Activated T-helper 17 cell treated with anti-CD3 and anti-CD28 coated beads, Interleukin-2, amount 50 U/mL, for 72 hours (primary cell): ENCODE data around the gene PANK1. TPM values are rescaled to one million over a fixed set of nuclear protein-coding genes. Genes with fewer than 3 reads are reported as not detected.

ENCODE experiments used
- ATAC-seq: fragments of 150-1000 bp; cut with Tn5 transposase; replicated peaks from 2 replicates; pipeline ENCODE4 v1.10.0; 2021; ENCODE audit warnings: mild to moderate bottlenecking, moderate library complexity
- H3K27ac Mint-ChIP-seq: one replicate; pipeline ENCODE4 v1.8.0; 2022; ENCODE audit warnings: mixed read lengths
- H3K27me3 Mint-ChIP-seq: one replicate; pipeline ENCODE4 v1.8.0; 2022; ENCODE audit warnings: mixed read lengths
- H3K36me3 Mint-ChIP-seq: one replicate; pipeline ENCODE4 v1.8.0; 2022; ENCODE audit warnings: low read depth, mild to moderate bottlenecking, mixed read lengths
- H3K4me1 Mint-ChIP-seq: one replicate; pipeline ENCODE4 v1.8.0; 2022; ENCODE audit warnings: mixed read lengths
- H3K4me3 Mint-ChIP-seq: one replicate; pipeline ENCODE4 v1.8.0; 2022; ENCODE audit warnings: mild to moderate bottlenecking, mixed read lengths
- H3K9me3 Mint-ChIP-seq: one replicate; pipeline ENCODE4 v1.8.0; 2022; ENCODE audit warnings: mixed read lengths
- total RNA-seq, 2 donors: library from RNA; stranded (reverse); gene quantifications; one replicate each; pipeline ENCODE4 v1.2.3, GENCODE V29; 2022

PANK1 gene
- 1 to 10 TPM; 3.6 to 4.2 TPM for total RNA-seq

DNA sequence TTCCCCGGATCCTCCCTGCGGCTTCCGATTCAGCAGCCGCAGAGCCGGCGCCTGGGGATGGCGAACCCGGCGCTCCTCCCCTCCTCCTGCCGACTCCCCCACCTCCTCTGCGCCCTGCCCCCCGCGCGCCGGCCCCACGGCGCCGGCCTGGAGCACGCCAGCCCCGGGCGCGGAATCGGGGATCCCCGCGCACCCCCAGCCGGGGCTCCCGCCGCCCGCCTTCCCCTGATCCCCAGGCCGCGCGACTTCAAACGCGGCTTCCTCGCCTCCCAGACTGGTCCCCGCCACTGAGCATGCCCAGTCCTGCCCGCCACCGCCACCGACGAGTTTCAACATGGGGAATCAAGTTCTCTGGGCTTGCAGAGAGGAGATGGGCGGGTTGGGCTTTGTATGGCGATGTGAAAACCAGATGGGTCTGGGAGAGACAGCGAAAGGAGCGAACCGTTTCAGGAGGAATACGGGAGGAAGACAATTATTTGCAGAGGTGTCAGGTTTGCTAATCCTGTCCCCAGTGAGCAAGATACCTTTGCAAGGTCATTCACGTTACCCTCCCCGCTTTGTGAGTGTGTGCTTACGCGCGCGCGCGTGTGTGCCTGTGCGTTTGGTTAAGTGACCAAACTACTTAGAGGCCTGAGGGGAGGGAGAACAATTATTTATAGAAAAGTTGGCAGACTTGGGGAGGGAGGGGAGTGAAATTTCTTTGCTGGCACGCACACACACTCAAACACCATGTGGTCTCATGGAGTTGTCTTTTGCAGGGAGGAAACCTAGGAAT, at the start of gene PANK1:
Gene PANK1, minus strand, starts transcription at position 276 of the 775 bp plus-strand sequence. CDS start 351 bp downstream, outside the sequence.
- no peak within 1 kb of the TSS for H3K4me3 Mint-ChIP-seq
- peak within 1 kb of the TSS; percentile 16 for H3K27ac Mint-ChIP-seq
- H3K36me3 Mint-ChIP-seq: no peaks in the 10 kb centered on the region

DNA sequence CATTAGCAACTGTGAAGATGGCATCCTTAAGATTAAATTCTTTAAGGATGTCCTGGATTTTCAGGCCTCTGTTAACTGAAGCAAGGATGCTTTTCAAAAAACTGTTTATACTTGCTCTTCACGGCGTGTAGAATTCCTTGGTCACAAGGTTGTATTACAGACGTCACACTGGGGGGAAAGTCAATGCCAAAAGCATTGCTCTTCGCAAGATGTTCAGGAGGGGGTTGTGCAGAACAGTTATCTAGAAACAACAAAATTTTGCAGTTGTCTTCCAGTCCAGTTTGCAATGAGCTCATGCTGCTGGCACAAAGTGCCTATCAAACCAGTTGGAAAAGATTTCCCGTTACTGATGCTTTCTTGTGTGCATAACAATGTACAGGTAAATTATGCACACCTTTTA, 48.1 kb upstream of the PANK1 start:
- Mint-ChIP-seq H3K4me3 (no peak overlapping the region), H3K27ac (no peak overlapping the region), H3K9me3 (no peaks in the 10 kb centered on the region), H3K36me3 (no peaks in the 10 kb centered on the region), H3K4me1 (no peaks in the 10 kb centered on the region), H3K27me3 (no peaks in the 10 kb centered on the region)
- no peak for ATAC-seq

More for the DNA sequence above, at the start of gene PANK1:
- peaks cover 6% of the 10 kb centered on the region for H3K27me3 Mint-ChIP-seq
- peaks cover 5% of the 10 kb centered on the region for H3K4me1 Mint-ChIP-seq
- peak; percentile 68 for ATAC-seq
- no peaks in the 10 kb centered on the region for H3K9me3 Mint-ChIP-seq

DNA sequence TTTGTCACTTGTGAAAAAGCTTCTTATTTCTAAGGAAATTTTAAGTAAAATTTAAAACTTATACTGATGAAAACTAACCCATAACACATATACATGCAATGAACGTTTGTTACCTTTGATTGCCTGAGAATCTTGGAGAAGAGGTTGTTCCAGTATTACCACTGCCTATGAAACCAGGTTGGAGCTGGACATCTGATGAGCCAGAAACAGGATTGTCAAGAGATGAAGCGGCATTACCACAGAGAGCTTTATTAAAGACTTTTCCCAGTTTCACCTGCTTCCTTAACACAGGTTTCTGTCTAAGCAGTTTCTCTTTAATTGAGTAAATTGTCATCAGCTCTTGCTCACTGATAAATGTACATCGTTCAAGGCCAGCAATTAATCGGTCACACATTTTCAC, 47.4 kb upstream of the PANK1 start:
- H3K9me3 Mint-ChIP-seq: no peaks in the 10 kb centered on the region
- no peak overlapping the region for H3K27ac Mint-ChIP-seq
- no peaks in the 10 kb centered on the region for H3K36me3 Mint-ChIP-seq
- H3K27me3 Mint-ChIP-seq: no peaks in the 10 kb centered on the region
- no peak for ATAC-seq
- no peaks in the 10 kb centered on the region for H3K4me1 Mint-ChIP-seq
- H3K4me3 Mint-ChIP-seq: no peak overlapping the region

- Mint-ChIP-seq H3K36me3 (no peaks in the 10 kb centered on the region), H3K4me1 (no peaks in the 10 kb centered on the region), H3K4me3 (no peak overlapping the region), H3K27me3 (peaks cover 4% of the 10 kb centered on the region), H3K27ac (no peak overlapping the region), H3K9me3 (no peaks in the 10 kb centered on the region)
- no peak for ATAC-seq
These were observed 45.0 kb upstream of the PANK1 start for GRCh38 chr10:89690027-89690426.

DNA sequence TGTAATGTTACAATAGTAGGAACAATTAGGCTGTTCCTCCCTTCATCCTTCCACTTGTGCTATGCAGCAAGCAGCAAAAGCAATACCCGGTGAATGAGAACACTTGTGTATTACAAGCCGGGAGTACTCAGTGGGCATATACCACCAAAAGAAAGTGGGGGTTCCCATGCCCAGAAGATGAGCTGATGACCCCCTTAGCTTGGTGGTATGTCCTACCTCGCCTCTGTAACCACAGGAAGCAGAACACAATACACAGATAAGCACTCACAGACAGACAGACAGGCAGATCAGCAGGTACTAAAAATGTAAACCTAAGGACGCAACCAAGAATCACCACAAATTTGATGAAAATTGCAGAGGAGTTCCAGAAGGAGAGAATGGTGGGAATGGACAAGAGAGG, 40.9 kb upstream of the PANK1 start:
- no peak overlapping the region for H3K4me3 Mint-ChIP-seq
- H3K27me3 Mint-ChIP-seq: peaks cover 14% of the 10 kb centered on the region
- no peak overlapping the region for H3K27ac Mint-ChIP-seq
- H3K4me1 Mint-ChIP-seq: no peaks in the 10 kb centered on the region
- no peaks in the 10 kb centered on the region for H3K36me3 Mint-ChIP-seq
- no peak for ATAC-seq
- no peaks in the 10 kb centered on the region for H3K9me3 Mint-ChIP-seq

DNA sequence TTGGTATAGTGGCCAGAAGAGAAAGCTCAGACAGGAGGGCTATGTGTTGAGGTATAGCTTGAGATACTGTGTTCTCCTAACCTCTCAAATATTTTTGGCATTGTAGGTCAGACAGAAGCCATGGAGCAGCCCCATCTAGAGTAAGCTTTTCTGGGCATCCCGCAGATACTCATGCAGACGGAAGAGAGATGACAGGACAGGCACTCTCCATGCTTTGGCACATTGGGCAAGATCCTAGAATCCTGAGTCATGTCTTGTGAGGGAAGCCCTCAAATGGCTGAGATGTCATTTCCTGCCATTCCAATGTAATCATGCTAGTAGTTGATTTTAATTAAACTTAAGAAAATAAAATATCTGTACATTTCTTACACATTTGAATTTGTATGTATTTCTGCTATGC, 39.6 kb upstream of the PANK1 start:
- H3K36me3 Mint-ChIP-seq: no peaks in the 10 kb centered on the region
- H3K27ac Mint-ChIP-seq: no peak overlapping the region
- no peaks in the 10 kb centered on the region for H3K4me1 Mint-ChIP-seq
- no peak for ATAC-seq
- peaks cover 19% of the 10 kb centered on the region for H3K27me3 Mint-ChIP-seq
- no peaks in the 10 kb centered on the region for H3K9me3 Mint-ChIP-seq
- H3K4me3 Mint-ChIP-seq: no peak overlapping the region

DNA sequence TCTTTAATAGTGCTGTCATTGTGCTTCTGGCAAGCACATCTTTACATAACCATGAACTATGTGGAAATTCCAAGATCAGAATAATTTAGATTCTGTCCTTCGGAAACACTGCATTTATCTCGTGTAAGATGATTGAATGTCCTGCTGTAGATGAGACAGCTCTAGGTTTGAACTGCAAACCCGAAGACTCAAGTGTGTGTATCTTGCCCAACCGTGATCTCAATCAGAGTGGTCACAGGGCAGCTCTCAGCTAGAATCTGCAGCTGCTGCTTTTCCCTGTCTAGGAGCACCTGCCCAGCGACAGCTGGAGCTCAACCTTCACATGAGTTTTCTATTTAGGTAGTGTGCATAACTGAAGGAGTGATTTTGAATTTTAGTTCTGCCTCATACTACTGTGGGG, 38.8 kb upstream of the PANK1 start:
- Mint-ChIP-seq H3K27me3 (peaks cover 19% of the 10 kb centered on the region), H3K27ac (no peak overlapping the region), H3K4me1 (no peaks in the 10 kb centered on the region), H3K36me3 (no peaks in the 10 kb centered on the region), H3K4me3 (no peak overlapping the region), H3K9me3 (no peaks in the 10 kb centered on the region)
- no peak for ATAC-seq

DNA sequence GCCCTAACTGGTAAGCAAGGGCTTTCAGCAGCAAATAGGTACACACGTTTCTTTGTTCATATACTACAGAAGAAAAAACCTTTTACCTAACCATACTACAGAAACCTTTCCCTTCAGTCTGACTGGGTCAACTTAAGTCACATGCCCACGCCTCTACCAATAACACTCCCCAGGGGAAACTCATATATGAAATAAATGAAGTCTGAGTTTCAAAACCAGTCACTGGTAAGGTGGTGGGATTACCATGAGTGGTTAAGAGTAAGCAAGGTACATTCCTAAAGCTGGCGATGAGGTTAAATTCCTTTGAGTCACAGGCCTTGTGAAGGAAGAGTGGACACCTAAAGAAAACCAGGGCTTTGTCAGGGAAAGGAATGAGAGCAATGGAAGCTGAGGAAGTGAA, 34.9 kb upstream of the PANK1 start:
- no peaks in the 10 kb centered on the region for H3K4me1 Mint-ChIP-seq
- H3K27me3 Mint-ChIP-seq: peaks cover 15% of the 10 kb centered on the region
- H3K27ac Mint-ChIP-seq: no peak overlapping the region
- H3K9me3 Mint-ChIP-seq: no peaks in the 10 kb centered on the region
- no peak overlapping the region for H3K4me3 Mint-ChIP-seq
- no peaks in the 10 kb centered on the region for H3K36me3 Mint-ChIP-seq
- peak; percentile 34 for ATAC-seq

DNA sequence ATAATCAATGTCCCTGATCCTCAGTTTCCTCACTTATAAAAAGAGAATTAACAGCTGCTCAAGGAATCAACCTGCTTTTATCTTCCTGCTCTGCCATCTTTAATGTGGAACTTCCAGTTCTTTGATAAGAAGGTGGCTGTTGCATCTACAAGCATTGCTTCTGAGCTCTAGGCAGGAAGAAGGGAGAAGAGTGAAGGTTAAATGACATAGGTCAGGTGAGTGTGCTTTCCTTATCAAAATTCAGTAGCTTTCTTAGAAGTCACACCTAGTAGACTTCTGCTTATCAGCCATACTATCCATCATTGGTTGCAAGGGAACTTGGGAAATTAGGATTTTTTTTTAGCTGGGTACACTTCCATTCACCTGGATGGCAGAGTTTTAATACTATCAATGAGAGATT, 32.3 kb upstream of the PANK1 start:
- Mint-ChIP-seq H3K4me3 (no peak overlapping the region), H3K9me3 (no peaks in the 10 kb centered on the region), H3K4me1 (no peaks in the 10 kb centered on the region), H3K27me3 (peaks cover 8% of the 10 kb centered on the region), H3K27ac (no peak overlapping the region), H3K36me3 (no peaks in the 10 kb centered on the region)
- ATAC-seq: no peak

- H3K4me1 Mint-ChIP-seq: no peaks in the 10 kb centered on the region
- no peak overlapping the region for H3K27ac Mint-ChIP-seq
- no peaks in the 10 kb centered on the region for H3K36me3 Mint-ChIP-seq
- peaks cover 7% of the 10 kb centered on the region for H3K27me3 Mint-ChIP-seq
- no peaks in the 10 kb centered on the region for H3K9me3 Mint-ChIP-seq
- no peak for ATAC-seq
- no peak overlapping the region for H3K4me3 Mint-ChIP-seq
These were observed 25.9 kb upstream of the PANK1 start for GRCh38 chr10:89670926-89671325.

- Mint-ChIP-seq H3K27ac (no peak overlapping the region), H3K27me3 (peaks cover 6% of the 10 kb centered on the region), H3K9me3 (no peaks in the 10 kb centered on the region), H3K4me3 (no peak overlapping the region), H3K36me3 (no peaks in the 10 kb centered on the region), H3K4me1 (no peaks in the 10 kb centered on the region)
- ATAC-seq: no peak
These were observed 24.9 kb upstream of the PANK1 start for GRCh38 chr10:89669985-89670384.

DNA sequence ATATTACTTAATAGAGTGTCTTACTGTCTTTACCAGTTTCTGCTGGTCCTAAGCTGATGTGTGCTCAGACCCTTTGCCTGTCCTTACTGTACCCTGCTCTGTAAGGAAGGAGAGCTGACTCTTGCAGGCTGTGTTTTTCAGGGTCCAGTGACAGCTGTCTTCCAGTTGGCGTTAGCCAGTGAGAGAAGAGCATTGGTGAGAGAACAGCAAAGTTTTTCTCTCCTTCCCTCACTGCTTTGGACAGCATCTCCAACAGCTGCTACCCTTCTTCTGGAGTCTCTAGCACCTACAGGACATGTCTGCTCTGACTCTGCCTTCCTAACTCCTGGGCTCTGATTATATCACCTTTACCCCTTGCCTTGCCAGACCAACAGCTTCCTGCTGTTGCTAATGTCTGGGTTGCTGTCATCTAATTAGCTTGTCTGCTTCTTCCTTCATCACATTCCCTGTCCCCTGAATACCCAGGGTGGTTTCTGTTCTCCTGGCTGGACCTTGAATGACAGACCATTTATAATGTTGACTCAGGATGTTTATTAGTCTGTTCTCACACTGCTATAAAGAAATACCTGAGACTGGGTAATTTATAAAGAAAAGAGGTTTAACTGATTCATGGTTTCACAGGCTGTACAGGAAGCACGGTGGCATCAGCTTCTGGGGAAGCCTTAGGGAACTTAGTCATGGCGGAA, 23.5 kb upstream of the PANK1 start:
- no peaks in the 10 kb centered on the region for H3K36me3 Mint-ChIP-seq

DNA sequence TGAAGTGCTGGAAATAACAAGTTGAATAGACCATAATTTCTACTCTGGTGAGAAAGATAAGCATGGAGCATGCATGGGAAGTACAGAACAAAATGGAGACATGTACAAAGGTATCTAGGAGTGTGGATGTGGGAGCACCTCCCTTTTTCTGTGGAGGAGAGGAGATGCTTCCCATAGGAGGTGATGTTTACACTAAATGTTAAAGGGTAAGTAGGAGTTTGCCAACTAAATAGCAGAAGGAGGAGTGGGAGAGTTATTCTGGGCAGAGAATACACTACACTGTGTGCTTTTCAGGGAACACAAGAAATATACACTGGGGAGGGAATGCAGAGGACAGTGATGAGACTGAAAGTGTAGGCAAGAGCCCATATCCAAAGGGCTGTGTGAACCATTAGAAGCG, 21.1 kb upstream of the PANK1 start:
- no peaks in the 10 kb centered on the region for H3K4me1 Mint-ChIP-seq
- no peak overlapping the region for H3K27ac Mint-ChIP-seq
- no peaks in the 10 kb centered on the region for H3K9me3 Mint-ChIP-seq
- no peaks in the 10 kb centered on the region for H3K36me3 Mint-ChIP-seq
- H3K4me3 Mint-ChIP-seq: no peak overlapping the region
- peaks cover 3% of the 10 kb centered on the region for H3K27me3 Mint-ChIP-seq
- no peak for ATAC-seq

More for the DNA sequence above, 23.5 kb upstream of the PANK1 start:
- no peak for ATAC-seq
- Mint-ChIP-seq H3K4me1 (no peaks in the 10 kb centered on the region), H3K27me3 (peaks cover 3% of the 10 kb centered on the region), H3K4me3 (no peak overlapping the region), H3K9me3 (no peaks in the 10 kb centered on the region), H3K27ac (no peak overlapping the region)

- H3K36me3 Mint-ChIP-seq: no peaks in the 10 kb centered on the region
- H3K27me3 Mint-ChIP-seq: peaks cover 3% of the 10 kb centered on the region
These were observed 20.3 kb upstream of the PANK1 start for GRCh38 chr10:89665302-89665701.

DNA sequence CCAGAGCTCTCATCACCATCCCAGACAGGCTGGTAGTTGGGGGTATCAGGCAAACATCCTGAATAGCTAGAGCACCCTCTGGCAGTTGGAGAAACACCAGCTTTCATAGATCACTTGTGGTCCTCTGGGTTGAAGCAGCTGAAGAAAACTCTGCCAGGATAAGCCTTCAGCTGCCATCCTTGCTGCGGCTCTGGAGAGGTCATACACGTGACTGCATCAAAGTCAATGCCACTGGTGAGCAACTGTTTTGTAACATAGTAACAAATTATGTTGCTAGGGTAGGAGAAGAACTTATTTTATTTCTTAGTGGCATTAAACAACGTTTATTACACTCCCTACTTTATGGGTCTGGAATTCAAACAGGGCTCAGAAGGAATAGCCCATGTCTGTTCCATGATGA, 19.2 kb upstream of the PANK1 start:
- Mint-ChIP-seq H3K4me1 (no peaks in the 10 kb centered on the region), H3K4me3 (no peak overlapping the region), H3K36me3 (no peaks in the 10 kb centered on the region), H3K9me3 (no peaks in the 10 kb centered on the region), H3K27ac (no peak overlapping the region), H3K27me3 (no peaks in the 10 kb centered on the region)
- no peak for ATAC-seq

More at GRCh38 chr10:89665302-89665701, 20.3 kb upstream of the PANK1 start:
- Mint-ChIP-seq H3K27ac (no peak overlapping the region), H3K4me1 (no peaks in the 10 kb centered on the region), H3K9me3 (no peaks in the 10 kb centered on the region), H3K4me3 (no peak overlapping the region)
- ATAC-seq: no peak
